Right ventricle myocardium superior (tissue), 1 donor: ENCODE results near the gene CLEC18B. TPM values are rescaled to one million over a fixed set of nuclear protein-coding genes. Genes with fewer than 3 reads are reported as not detected.
"Not testable (repeated sequence)": the region's sequence is repeated elsewhere in the genome, so short reads cannot be mapped to it uniquely, and the experiment has no call there.

Source experiments
- ATAC-seq: fragments of 200-7000 bp; cut with Tn5 transposase; one replicate; pipeline ENCODE4 v1.9.1; 2020; ENCODE audit warnings: mild to moderate bottlenecking; ENCODE audit not compliant: poor library complexity
- DNase-seq: peaks from one replicate; pipeline ENCODE4 v3.0.0-alpha.2; 2020
- intact Hi-C: fragments of 100-400 bp; cut with DNase I; formaldehyde crosslinking; loops from one replicate; pipeline ENCODE4 v1.11.2; 2022
- total RNA-seq: library from RNA; stranded (reverse); fragmentation: NEBNext Ultra II Directional; extraction: Animal tissue kit (Norgen Biotek cat#: 25700); gene quantifications from one replicate; pipeline ENCODE4 v1.2.1, GENCODE V29; 2021
- donor health status: DM: no; HTN: yes; CAD: no; lungs with severe emphysema.

Gene CLEC18B
- total RNA-seq, 1 donor from 2014 or later, result 0.32 TPM

DNA sequence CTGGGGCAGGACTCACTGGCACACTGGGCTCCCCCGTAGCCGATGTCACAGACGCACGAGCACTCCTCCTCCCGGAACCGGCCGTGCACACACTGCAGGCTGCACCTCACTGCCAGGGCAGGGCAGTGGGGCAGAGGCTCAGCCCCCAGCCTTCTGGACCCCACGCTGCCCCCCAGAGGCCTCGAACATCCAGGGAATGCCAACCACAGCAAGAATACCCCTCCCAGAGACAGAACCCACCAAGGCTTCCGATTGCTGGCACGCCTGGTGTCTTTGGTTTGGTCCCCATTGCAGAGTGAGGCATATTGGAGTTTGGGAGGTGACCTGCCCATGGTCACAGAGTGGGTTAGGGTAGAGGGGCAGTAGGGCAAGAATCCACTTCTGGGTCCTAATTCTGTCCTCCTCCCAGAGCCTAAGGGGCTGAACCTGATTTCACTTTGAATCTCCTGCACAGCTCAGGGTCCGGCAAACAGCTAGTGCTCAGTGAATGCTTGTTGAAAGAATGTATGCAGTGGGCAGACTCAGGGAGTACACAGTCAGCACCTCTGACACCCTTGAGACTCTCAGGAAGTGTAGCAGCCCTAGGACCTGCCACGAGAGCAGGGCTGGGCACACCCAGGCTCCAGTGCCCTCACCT, 9.0 kb downstream of the CLEC18B start:
- DNase-seq, ATAC-seq, intact Hi-C loops: not testable (repeated sequence)

DNA sequence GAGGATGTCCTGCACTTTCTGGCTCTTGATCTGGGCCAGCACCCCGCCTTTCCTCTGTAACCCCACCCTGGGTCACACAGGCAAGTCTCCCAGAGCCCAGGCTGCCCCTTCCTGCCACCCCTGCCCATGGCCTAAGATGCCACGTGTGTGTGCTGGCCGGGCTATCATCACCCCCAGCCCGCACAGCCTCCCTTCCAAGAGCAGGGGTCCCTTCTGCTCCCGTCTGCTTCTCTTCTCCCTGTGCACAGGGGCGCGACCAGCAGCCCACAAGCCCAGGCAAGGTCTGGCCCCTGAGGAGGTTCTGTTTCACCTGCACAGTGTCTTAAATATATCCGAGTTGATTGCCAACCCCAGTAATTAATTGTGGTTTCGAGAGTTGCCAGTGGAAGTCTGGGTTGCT, 10.3 kb downstream of the CLEC18B start:
- DNase-seq, ATAC-seq: not testable (repeated sequence)

DNA sequence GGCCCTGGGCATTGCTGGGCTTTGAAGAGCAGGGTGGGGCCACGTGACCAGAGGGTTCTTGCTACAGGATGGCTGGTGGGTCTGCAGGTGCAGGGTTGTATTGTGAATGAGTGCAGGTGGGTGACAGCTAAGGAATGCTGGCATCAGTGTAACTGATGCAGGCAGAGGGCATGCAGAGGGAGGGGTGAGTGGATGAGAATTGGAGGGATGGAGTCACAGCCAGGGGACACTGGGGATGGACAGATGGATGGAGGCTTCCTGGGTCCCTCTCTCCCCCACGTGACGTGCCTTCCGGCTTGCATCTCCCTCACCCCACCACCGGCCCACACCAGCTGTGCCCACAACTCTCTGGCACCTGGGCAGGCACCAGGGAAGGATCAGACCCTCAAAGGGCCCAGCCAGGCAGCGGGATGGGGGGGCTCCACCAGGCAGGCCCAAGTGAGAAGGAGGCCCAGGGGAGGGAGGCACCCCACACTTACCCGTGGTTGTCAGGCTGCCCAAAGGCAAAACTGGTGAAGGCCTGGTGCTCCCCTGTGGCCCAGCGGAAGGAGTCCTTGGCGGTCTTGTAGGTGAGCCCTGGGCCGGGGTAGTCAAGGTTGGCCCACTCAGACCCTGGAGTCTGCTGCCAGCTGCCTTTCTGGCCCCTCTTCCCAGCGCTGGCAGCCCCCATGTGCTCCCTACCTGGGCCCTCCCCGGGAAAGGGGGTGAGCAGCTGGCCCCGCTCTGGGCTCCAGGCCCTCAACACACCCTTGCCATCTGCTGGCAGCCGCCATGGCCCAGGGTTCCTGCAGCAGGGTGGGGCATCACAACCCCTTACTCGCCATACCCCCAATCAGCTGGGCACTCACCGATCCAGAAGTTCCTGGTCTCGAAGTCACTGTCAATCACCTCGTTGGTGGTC, 11.0 kb downstream of the CLEC18B start:
- intact Hi-C loops, ATAC-seq, DNase-seq: not testable (repeated sequence)

More for the DNA sequence above, 10.3 kb downstream of the CLEC18B start:
- intact Hi-C loops, result not testable (repeated sequence)

DNA sequence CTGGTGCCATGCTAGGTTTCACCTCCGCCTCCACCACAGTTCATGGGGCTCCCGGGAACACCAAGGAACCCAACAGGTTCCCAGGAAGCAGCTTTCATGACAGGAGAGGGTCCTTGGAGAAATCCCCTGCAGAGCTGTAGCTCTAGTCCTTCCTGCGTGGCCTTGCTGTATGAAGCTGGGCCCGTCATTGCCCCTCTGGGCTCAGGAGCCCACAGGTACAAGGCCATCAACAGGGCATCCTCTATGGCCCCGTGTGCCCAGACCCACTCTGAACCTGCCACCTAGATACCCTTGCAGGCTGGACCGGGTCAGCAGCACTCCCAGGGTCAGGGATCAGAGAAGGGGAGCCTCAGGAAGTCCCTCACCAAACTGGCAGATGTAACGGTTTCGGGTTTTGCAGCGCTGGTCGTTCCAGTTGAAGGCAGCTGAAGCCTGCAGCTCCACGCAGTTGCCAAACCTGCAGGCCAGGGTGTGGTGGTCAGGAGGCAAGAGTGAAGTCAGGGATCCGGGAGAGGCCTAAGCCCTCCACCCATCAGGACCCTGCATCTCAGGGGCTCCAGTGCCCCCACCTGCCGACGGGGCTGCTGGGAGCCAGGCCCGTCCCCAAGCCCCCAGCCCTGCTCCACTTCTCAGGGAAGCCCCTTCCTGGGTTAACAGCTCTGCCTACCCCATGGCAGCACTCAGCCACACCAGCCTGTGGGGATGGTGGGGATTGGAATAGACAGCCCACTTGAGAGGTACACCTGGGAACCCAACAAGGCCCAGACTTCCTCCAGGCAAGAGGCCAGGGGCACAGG, 11.9 kb downstream of the CLEC18B start:
- ATAC-seq, DNase-seq, intact Hi-C loops: not testable (repeated sequence)

DNA sequence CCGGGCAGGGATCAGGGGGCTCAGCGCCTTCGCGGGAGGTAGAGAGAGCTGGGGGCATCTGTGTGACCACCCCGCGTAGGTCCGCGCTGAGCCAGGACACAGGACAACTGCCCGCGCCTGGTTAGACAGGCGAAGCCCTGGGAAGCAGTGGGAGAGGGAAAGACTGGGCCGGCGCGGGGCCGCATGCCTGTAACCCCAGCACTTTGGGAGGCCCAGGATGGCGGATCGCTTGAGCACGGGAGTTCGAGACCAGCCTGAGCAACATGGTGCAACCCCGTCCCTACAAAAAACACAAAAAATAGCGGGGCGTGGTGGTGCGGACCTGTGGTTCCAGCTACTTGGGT, 13.9 kb downstream of the CLEC18B start:
- DNase-seq (peak; percentile 57), ATAC-seq (peak; percentile 59)
- intact Hi-C loops, result not testable (repeated sequence)

DNA sequence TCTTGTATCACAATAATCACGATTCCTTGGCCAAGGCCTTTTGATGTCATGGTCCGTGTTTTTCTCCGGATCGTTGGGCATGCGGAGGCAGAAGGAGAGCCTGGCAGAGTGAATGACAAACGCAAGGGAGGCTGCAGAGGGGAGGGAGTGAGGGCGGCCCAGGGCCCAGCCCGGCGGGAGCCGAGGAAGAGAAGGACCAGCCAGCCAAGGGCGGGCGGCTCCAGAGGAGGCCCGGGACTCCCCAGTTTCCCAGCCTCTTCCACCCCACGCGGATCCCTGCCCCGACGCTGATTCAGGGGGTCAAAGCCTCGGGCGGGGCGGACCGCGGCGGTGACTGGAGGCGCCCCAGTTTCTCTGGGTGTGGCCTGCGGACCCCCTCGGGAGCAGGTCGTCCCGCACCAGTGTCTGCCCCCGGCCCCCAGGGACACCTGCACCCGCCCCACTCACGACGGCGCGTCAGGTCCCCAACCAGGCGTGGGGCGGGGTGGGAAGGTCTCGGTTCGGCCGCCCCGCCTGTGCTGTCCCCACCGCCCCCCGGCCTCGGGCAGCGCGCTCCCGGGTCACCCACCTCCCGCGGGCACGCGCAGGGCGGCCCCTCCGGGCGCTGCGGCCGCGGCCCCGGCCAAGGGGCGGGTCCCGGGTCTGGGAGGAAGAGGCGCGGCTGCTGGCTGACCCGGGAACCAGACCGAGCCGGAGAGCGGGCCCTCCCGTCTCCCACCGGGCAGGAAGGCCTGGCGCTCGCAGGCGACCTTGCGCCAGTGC, 14.5 kb downstream of the CLEC18B start:
- intact Hi-C loops, result not testable (repeated sequence)
- DNase-seq (peak; percentile 54), ATAC-seq (peak; percentile 96)

DNA sequence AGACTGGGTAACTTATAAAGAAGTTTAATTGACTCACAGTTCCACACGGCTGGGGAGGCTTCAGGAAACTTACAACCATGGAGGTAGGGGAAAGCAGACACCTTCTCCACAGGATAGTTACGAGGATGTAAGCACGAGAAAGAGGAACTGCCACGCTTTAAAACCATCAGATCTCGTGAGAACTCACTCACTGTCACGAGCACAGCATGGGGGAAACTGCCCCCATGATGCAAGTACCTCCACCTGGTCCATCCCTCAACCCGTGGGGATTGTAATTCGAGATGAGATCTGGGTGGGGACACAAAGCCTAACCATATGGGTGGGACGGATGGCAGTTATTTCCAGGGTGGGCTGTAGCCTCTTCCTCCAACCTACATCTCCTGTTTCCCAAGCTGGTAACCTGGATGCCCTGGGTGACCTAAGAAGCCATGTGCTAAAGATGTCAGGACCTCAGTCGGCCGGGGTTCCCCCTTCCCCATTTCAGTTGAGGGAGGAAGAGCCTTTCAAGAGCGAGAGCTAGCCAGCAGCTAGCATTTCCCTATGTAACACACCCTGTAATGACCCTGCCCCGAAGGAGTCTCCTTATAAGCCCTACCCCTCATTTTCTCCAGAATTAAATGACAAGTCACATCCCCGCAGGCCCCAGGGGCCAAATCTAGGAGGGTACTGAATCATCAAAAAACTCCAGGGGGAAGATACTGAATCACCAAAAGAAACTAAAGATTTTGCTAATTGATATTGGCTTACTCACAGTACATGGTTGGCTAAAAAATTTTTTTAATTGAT, 16.9 kb downstream of the CLEC18B start:
- intact Hi-C loops, DNase-seq, ATAC-seq: not testable (repeated sequence)

DNA sequence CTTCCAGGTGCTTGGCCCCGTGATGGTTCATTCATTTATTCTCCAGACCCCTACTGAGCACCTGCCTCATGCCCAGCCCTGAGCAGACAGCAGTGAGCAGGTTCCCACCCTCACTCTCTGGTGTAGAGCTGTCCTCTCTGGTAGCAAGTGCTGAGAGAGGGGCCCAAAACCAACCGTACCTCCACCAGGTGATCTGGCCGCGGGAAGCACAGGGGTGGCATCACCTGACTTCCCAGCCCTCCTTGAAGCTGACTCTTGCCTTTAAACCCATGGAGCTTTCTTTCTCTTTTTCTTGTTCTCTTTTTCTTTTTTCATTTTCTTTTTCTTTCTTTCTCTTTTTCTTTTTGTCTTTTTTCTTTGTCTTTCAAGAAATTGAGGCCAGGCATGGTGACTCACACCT, 21.0 kb downstream of the CLEC18B start:
- ATAC-seq, intact Hi-C loops, DNase-seq: not testable (repeated sequence)

DNA sequence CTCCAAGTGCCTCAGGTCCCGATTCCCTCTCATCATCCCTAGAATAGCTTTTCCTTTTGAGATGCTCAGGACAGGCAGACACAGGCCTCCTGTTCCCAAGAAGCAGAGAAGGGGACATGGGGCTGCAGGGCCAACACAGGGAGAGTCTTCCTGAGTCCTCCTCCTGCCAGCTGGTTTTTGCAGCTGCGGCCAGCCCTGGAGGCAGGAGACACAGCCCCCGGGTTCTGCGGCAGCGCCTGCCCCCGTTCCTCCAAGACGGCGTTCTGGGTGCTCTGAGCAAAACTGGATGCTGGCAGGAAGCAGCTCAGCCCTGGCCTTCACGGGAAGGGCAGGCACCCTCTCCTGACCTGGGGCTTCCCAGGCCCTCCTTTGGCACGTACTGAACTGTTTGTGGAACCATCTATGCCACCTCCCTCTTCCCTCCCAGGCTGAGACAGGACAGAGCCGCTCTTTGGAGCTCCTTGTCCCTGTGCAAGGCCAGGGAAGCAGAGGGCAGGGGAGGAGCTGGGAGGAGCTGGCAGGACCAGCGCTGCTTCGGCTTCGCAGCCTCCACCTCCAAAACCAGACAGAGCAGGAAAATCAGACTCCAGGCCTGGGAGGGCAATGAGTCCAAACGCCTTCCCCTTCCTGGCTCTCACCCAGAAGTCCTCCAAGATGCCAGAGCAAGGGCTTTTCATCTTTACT, 22.9 kb downstream of the CLEC18B start:
- DNase-seq, intact Hi-C loops: not testable (repeated sequence)
- ATAC-seq, result peak; percentile 77

DNA sequence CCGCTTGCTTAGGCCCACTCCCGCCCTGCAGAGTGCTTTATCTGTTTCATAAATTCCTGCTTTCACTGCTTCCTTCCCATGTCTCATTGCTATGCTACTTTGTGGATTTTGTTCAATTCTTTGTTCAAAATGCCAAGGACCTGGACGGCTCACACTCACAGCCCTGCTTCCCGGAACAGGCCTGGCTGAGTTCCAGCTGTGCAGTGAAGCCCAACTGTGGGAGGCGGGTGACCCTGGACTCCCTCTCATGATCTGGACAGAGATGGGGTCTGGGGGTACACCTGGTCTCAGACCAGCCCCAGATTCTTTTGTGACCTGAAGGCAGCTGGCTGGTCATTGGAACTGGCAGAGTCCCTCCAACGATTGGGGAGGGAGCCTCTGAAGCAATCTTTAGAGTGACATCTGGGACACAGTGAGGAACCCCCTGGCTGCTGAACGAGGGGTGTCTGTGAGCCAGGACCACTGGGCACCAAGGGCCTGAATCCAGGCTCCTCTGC, 24.7 kb downstream of the CLEC18B start:
- peak; percentile 65 for ATAC-seq
- peak; percentile 38 for DNase-seq
- intact Hi-C loops, result not testable (repeated sequence)

DNA sequence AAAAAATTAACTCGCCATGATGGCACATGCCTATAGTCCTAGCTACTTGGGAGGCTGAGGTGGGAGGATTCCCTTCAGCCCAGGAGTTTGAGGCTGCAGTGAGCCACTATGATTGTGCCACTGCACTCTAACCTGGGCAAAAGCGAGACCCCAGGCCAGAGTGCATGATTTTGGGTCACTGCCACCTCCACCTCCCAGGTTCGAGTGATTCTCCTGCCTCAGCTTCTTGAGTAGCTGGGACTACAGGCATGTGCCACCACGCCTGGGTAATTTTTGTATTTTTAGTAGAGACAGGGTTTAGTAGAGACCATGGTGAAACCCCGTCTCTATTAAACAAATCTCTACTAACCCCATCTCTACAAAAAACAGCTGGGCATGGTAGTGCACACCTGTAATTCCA, 26.7 kb downstream of the CLEC18B start:
- ATAC-seq, intact Hi-C loops: not testable (repeated sequence)
- DNase-seq, result peak; percentile 6

DNA sequence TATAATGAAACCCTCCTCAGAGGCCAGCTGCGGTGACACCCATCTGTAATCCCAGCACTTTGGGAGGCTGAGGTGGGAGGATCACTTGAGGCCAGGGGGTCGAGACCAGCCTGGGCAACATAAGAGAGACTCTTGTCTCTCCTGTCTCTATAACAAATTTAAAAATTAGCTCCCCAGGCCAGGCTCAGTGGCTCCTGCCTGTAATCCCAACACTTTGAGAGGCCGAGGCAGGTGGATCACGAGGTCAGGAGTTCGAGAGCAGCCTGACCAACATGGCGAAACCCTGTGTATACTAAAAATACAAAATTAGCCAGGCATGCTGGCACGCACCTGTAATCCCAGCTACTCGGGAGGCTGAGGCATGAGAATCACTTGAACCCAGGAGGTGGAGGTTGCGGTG, 27.1 kb downstream of the CLEC18B start:
- DNase-seq, result peak; percentile 4
- ATAC-seq, intact Hi-C loops: not testable (repeated sequence)

DNA sequence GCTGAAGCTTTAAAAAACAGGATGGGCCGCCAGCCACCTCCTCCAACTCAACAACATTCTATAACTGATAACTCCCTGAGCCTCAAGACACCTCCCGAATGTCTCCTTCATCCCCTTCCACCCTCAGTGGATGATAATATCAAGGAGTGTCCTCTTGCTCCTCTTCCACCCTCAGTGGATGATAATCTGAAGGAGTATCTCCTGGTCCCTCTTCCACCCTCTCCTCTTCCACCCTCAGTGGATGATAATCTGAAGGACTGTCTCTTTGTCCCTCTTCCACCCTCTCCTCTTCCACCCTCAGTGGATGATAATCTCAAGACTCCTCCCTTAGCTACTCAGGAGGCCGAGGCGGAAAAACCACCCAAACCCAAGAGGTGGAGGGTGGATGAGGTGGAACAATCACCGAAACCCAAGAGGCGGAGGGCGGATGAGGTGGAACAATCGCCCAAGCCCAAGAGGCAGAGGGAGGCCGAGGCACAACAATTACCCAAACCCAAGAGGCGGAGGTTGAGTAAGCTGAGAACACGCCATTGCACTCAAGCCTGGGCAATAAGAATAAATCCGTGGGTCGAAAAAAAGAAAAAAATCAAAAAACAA, 29.7 kb downstream of the CLEC18B start:
- intact Hi-C loops, ATAC-seq, DNase-seq: not testable (repeated sequence)

DNA sequence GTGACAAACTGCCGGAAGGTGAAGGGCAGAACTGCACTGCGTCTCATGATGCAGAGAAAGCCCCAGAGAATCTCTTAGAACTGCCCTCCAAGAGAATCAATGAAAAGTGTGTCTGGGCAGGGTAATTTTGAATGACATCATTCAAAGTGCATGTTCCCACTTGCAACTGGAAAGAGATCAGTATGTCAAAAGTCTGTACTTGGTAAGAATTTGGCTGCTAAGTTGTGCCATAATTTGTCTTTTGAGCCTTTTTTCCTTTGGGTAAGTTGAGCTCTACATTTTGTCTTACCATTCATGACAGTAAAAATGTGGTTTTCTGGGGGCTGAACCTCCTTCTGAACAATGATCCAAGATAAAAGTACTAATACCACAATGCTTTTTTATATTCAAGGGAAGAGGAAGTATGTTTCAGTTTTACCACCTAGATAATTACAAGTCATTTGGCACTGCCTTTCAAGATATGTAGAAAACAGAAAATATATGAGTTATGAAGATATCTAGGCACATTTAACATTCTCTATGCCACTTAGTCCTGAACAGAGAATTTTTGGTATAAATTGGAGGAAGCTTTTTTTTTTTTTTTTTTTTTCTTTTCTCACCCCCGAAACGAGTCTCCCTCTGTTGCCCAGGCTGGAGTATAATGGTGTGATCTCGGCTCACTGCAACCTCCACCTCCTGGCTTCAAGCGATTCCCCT, 38.8 kb downstream of the CLEC18B start:
- ATAC-seq, intact Hi-C loops, DNase-seq: not testable (repeated sequence)

DNA sequence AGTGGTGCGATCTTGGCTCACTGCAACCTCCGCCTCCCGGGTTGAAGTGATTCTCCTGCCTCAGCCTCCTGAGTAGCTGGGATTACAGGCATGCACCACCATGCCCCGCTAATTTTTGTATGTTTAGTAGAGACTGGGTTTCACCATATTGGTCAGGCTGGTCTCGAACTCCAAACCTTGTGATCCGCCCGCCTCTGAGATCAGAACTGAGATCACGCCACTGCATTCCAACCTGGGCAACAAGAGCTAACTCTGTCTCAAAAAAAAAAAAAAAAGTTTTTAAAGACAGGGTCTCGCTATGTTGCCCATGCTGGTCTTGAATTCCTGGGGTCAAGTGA, 47.5 kb downstream of the CLEC18B start:
- DNase-seq, ATAC-seq, intact Hi-C loops: not testable (repeated sequence)
